ENCODE results near the gene WDR37. TPM values are rescaled to one million over a fixed set of nuclear protein-coding genes. Genes with fewer than 3 reads are reported as not detected.

WDR37 gene
- total and polyA plus RNA-seq, 9 of the 15 experiments (the other 6 are each of a cell fraction or from before 2014, with no cell fraction given), result 2.3 to 11.6 (median 6.7) TPM

DNA sequence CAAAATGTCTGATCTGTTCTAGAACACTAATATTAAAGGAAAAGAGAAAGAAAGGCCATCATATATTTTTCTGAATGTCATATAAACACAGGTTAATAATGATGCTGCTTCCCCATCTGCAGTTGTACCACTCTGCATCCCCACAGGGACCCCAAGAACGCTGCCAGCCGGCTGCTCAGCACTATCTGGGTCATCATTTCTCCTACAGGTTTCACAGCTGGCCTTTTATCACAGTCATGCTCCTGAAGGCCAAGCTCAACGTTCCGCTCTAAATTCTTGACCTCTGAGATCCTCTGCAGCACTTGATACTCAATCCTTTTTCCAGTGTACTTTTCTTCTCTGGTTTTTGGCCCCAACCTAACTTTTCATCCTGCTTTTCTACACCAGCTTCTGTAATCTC is 12.0 kb upstream of the WDR37 start (continued):
- TF ChIP-seq ZNF589 (CRISPR knock-in tag; IDR thresholded peaks at IDR 0.05; ENCODE audit: low read depth) (no peak), SIRT6 (IDR thresholded peaks at IDR 0.05; ENCODE audit: low read depth, low read length) (no peak), CBX3 (IDR thresholded peaks at IDR 0.05; ENCODE audit: borderline replicate concordance in 1 of 2, low read length in 2 of 2) (no peak), KAT7 (CRISPR knock-in tag; IDR thresholded peaks at IDR 0.05; ENCODE audit: borderline replicate concordance) (no peak), MYBL2 (IDR thresholded peaks at IDR 0.05; ENCODE audit: low read depth) (no peak), MYBL2 (CRISPR knock-in tag; IDR thresholded peaks at IDR 0.05; ENCODE audit: borderline replicate concordance) (no peak)

DNA sequence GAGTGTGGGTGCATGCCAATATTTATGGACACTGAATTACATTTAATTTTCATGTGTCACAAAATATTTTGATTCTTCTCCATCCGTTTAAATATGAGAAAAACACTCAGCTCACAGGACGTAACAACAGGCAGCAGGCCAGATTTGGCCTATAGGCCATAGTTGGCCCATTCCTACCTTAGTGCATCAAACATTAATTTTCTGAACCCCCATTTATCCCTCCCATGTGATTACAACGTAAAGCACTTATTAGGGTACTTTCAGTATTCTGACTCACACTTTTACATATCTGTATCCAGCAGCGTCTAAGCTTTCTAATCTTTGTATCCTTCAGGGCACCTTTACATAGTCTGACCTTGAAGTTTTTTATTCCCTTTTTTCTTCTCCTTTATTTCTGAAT is 11.2 kb upstream of the WDR37 start:
- Histone ChIP-seq H4K20me1 (replicated peaks; ENCODE audit: control insufficient read depth, insufficient read depth, low read length) (peaks cover 35% of the 10 kb centered on the region), H3K9me3 (replicated peaks; ENCODE audit: control insufficient read depth, insufficient read depth, low read depth, low read length) (no peaks in the 10 kb centered on the region), H3K79me2 (ENCODE audit: control insufficient read depth, insufficient read depth, low read length) (peaks cover 55% of the 10 kb centered on the region), H2AFZ (ENCODE audit: low read depth, low read length) (no peak overlapping the region), H3K4me3 (no peak overlapping the region), H3K36me3 (ENCODE audit: control insufficient read depth, insufficient read depth, low read length) (peaks cover 72% of the 10 kb centered on the region), H3K9ac (ENCODE audit: insufficient read depth in 1 of 2, low read depth in 2 of 2, low read length in 2 of 2) (no peak overlapping the region), H3K27me3 (ENCODE audit: control insufficient read depth in 2 of 2, insufficient read depth in 2 of 2, low read length in 2 of 2) (no peaks in the 10 kb centered on the region), H3K4me2 (ENCODE audit: insufficient read depth, low read length) (no peak overlapping the region), H3K9me1 (ENCODE audit: control insufficient read depth, insufficient read depth, low read length) (peaks cover 13% of the 10 kb centered on the region), H3K27ac (ENCODE audit: extremely low read depth, low read depth, low read length) (no peak overlapping the region), H3K4me1 (replicated peaks in 1 of 2; ENCODE audit: control insufficient read depth in 2 of 2, insufficient read depth in 2 of 2, low read length in 2 of 2) (peaks cover 21 to 24% of the 10 kb centered on the region in 2 experiments)
- no peak for FAIRE-seq
- ChIA-PET POLR2A (interaction anchor here (2.5 kb wide), 1 partner anchor 9 kb away, joined by 12 read pairs; no protein-coding TSS in a partner anchor), CTCF (ENCODE audit: low intra/inter-chr PET ratio) (no interaction called here)
- BruUV-seq (replicated peaks), result TSS peak; percentile 13
- WGBS (ENCODE audit: insufficient coverage, low coverage, missing lambda C conversion rate), result 58% methylated on average over 4 of the region's 4 CpGs
- ATAC-seq, result no peak
- in situ Hi-C loops (cut with MboI), result no loop called here
- no peak for DNase-seq (ENCODE audit: extremely low read depth in 1 of 4, low spot score in 3 of 4)
- TF ChIP-seq CBFA2T3 (IDR thresholded peaks at IDR 0.05) (0 out of 2 replicates have a peak, but pooled peaks have one; percentile 29), MIER1 (IDR thresholded peaks at IDR 0.05; ENCODE audit: low read depth) (no peak)
- intact Hi-C loops (cut with micrococcal nuclease), result no loop called here

Data from K562 (cell line).